A549 (cell line): ENCODE data around the gene ACOT7.

Source experiments
- CHD2 ChIP-seq: fragments of 150-350 bp; IDR thresholded peaks from 2 replicates; pipeline ENCODE4 v1.6.1; 2014; ENCODE audit warnings: low read length; ENCODE audit not compliant: partially characterized antibody
- CHD4 ChIP-seq: fragments of 200-600 bp; sonication (generic); IDR thresholded peaks from 2 replicates; pipeline ENCODE4 v1.6.1; 2016; ENCODE audit warnings: antibody characterized with exemption, mild to moderate bottlenecking, borderline replicate concordance
- CTCF ChIP-seq: fragments of >200 bp; sonication (Bioruptor Twin); formaldehyde crosslinking; IDR thresholded peaks from 3 replicates; pipeline ENCODE4 v1.5.1; 2016
- HOXB13 ChIP-seq: fragments of 250-450 bp; sonication (Bioruptor Pico); IDR thresholded peaks from 2 replicates; pipeline ENCODE4 v1.5.0; 2020; ENCODE audit warnings: low read depth, mild to moderate bottlenecking, moderate library complexity
- POLR2A ChIP-seq: IDR thresholded peaks from 2 replicates; pipeline ENCODE4 v1.6.1; 2012; ENCODE audit warnings: mild to moderate bottlenecking, low read length
- POLR2AphosphoS2 ChIP-seq: conservative IDR thresholded peaks from 2 replicates; pipeline ENCODE4 v1.6.1; 2012; ENCODE audit warnings: low read length, improper control_type of control experiment, inconsistent platforms
- USF2 ChIP-seq: fragments of 450-650 bp; IDR thresholded peaks from 2 replicates; pipeline ENCODE4 v1.6.1; 2014; ENCODE audit warnings: antibody characterized with exemption

DNA sequence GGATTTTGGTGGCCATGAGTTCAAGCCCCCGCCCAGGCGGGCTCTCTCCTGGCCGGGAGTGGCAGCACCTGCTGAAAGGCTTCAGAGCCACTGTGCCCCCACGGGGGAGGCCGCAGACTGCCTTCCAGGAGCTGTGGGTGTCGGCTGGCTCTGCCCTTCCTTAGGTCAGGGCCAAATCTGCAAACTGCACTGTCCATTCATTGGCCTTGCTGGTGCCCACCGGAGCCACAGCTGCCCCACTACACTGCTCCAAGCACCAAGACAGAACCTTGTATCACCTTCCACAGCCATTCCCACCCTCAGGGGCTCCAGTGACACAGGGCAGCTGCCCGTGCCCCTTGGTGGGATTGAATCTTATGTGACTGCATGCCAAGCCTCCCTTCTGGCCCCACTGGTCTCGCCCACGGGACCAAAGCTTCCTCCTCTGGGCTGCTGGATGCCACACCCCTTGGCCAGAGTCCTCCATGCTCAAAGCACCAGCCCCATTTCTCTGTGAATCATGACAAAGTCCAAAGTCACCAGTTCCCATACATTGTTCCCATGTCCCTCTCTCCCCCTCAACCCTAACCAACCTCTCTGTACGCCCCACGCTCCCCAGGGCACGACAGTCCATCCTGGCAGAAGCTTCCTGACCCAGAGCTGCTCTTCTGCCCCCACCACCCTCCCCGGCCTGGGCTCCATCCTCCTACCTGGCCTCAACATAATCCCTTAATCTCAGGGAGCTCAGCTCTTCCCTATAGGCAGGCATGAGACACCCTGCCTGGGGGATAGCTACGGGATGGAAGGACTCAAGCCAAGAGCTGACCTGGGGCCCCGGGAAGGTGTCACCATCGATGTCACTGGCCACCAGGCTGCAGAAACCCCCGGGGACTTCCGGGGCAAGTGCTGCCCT is 111.8 kb downstream of the ACOT7 start:
- TF ChIP-seq HOXB13 (CRISPR knock-in tag): no peak
- no peak for TF ChIP-seq CTCF
- no peak for TF ChIP-seq POLR2AphosphoS2
- no peak for TF ChIP-seq USF2
- no peak for TF ChIP-seq POLR2A
- no peak for TF ChIP-seq CHD4
- TF ChIP-seq CHD2: no peak
